Heart left ventricle (tissue), 13 donors: ENCODE results near the gene LENG1.

Experiments
- POLR2A ChIP-seq, 2 donors: fragments of 450-650 bp; IDR thresholded peaks; one replicate each; pipeline ENCODE4 v1.6.1; 2017; ENCODE audit warnings: antibody characterized with exemption in 2 of 2, mild to moderate bottlenecking in 2 of 2, moderate library complexity in 2 of 2
- TF ChIP-seq, protein P1 (sequence below), 12 donors: fragments of 200-600 bp; sonication (generic) in 4 of 12; IDR thresholded peaks; one replicate each; pipeline versions ENCODE4 v1.5.0 to v1.8.0; 2018 to 2022; ENCODE audit warnings: antibody characterized with exemption in 12 of 12, mild to moderate bottlenecking in 5 of 12
- donor health status: ischemic (EF 13 %, LVEDD 7.1; RV severe dilation, severe dysfunction).
- donor health status: DM: no; HTN: yes; CAD: no.
- donor health status: DM: no; HTN: no; CAD: no.
- donor health status: ischemic (EF 25% LVEDD 6.9; RV normal size, moderate dysfunction).
- donor health status: ischemic (EF 25% LVEDD 5.7; RV mildly dilated, moderate dysfunction).
- donor health status: ischemic (EF 35%, LVEDD 5.7; RV mildly dilated, moderate dysfunction).
- donor health status: nonischemic (EF 11% LVEDD 7.7; RV severe dilation, severe dysfunction).
- donor health status: DM: yes; HTN: yes; CAD: no.
- donor health status: PGD.
- donor health status: ischemic (EF 29% LVEDD 5.4; RV normal size, mild dysfunction).
- donor health status: nonischemic (EF 23%, LVEDD 6.1; RV moderate dilation, normal function).

- TF ChIP-seq, protein P1, sequence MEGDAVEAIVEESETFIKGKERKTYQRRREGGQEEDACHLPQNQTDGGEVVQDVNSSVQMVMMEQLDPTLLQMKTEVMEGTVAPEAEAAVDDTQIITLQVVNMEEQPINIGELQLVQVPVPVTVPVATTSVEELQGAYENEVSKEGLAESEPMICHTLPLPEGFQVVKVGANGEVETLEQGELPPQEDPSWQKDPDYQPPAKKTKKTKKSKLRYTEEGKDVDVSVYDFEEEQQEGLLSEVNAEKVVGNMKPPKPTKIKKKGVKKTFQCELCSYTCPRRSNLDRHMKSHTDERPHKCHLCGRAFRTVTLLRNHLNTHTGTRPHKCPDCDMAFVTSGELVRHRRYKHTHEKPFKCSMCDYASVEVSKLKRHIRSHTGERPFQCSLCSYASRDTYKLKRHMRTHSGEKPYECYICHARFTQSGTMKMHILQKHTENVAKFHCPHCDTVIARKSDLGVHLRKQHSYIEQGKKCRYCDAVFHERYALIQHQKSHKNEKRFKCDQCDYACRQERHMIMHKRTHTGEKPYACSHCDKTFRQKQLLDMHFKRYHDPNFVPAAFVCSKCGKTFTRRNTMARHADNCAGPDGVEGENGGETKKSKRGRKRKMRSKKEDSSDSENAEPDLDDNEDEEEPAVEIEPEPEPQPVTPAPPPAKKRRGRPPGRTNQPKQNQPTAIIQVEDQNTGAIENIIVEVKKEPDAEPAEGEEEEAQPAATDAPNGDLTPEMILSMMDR (IDR thresholded peaks at IDR 0.05) = no peak
- no peak for TF ChIP-seq POLR2A (IDR thresholded peaks at IDR 0.05)
These were observed 45.0 kb downstream of the LENG1 start for GRCh38 chr19:54114340-54115108.
